Upper lobe of left lung (tissue), 6 donors: ENCODE measurements around the gene AGBL1. TPM values are rescaled to one million over a fixed set of nuclear protein-coding genes. Genes with fewer than 3 reads are reported as not detected.

Source experiments
- ATAC-seq, 2 donors: fragments of 200-7000 bp; cut with Tn5 transposase; one replicate each; pipeline ENCODE4 v1.9.1; 2022; ENCODE audit warnings: mild to moderate bottlenecking in 2 of 2, moderate library complexity in 2 of 2; ENCODE audit not compliant: low FRiP score in 2 of 2
- DNase-seq, 2 donors: peaks; one replicate each; pipeline ENCODE4 v3.0.0-alpha.2; 2019 to 2020
- H3K27ac ChIP-seq, 4 donors: fragments of 200-600 bp; sonication (generic); one replicate each; pipeline ENCODE4 v1.5.1; 2016 to 2019
- H3K27me3 ChIP-seq, 4 donors: fragments of 200-600 bp; sonication (generic); one replicate each; pipeline ENCODE4 v1.5.1; 2017 to 2019
- H3K36me3 ChIP-seq, 4 donors: fragments of 200-600 bp; sonication (generic); one replicate each; pipeline ENCODE4 v1.5.1; 2016 to 2019
- H3K4me1 ChIP-seq, 4 donors: fragments of 200-600 bp; sonication (generic); one replicate each; pipeline ENCODE4 v1.5.1; 2018 to 2019
- H3K4me3 ChIP-seq, 4 donors: fragments of 200-600 bp; sonication (generic); one replicate each; pipeline ENCODE4 v1.5.1; 2017 to 2019; ENCODE audit warnings: mild to moderate bottlenecking in 2 of 4, moderate library complexity in 1 of 4
- H3K9me3 ChIP-seq, 4 donors: fragments of 200-600 bp; sonication (generic); one replicate each; pipeline ENCODE4 v1.5.1; 2018 to 2019
- CTCF ChIP-seq, 6 experiments: fragments of 450-650 bp in 4 of 6; fragments of 200-600 bp in 2 of 6; sonication (generic) in 2 of 6; IDR thresholded peaks; one replicate each; pipeline ENCODE4 v1.5.1; 2016 to 2019; ENCODE audit warnings: antibody characterized with exemption in 6 of 6
- EP300 ChIP-seq, 4 donors: sonication (generic); formaldehyde crosslinking; IDR thresholded peaks; one replicate each; pipeline ENCODE4 v1.5.1; 2017; ENCODE audit warnings: antibody characterized with exemption in 4 of 4, control low read depth in 2 of 4
- POLR2A ChIP-seq, 4 donors: fragments of 450-650 bp; IDR thresholded peaks; one replicate each; pipeline ENCODE4 v1.5.1; 2016 to 2017; ENCODE audit warnings: antibody characterized with exemption in 4 of 4, mild to moderate bottlenecking in 2 of 4
- POLR2AphosphoS5 ChIP-seq, 2 donors: sonication (generic); formaldehyde crosslinking; IDR thresholded peaks; one replicate each; pipeline ENCODE4 v1.5.1; 2017; ENCODE audit warnings: antibody characterized with exemption in 2 of 2
- WGBS, 2 donors: methylation state at CpG; one replicate each; pipeline ENCODE4 v1.1.5; 2017 to 2018; 5-methylcytosine and 5-hydroxymethylcytosine counted together
- total RNA-seq, 6 donors: library from RNA; depleted of rRNA in 4 of 6; stranded (reverse); fragments of >200 nt in 4 of 6; gene quantifications; one replicate each; pipeline versions ENCODE4 v1.1.0 to v1.2.1, GENCODE V29; 2016 to 2021
- donor health status: DM: no; HTN: no; CAD: no; lungs with moderate emphysema.
- donor health status: DM: no; HTN: yes; CAD: no; lungs with severe emphysema.

Gene AGBL1
- total RNA-seq, 6 donors from 2014 or later = 3.1 to 23.0 (median 14.5) TPM

- no peaks in the 10 kb centered on the region for H3K36me3 ChIP-seq
- WGBS, 2 donors = 40 to 51% methylated on average over 4 of the region's 4 CpGs
- no peak for DNase-seq
- H3K9me3 ChIP-seq = no peaks in the 10 kb centered on the region
- H3K4me1 ChIP-seq = no peaks in the 10 kb centered on the region
- no peak overlapping the region for H3K4me3 ChIP-seq
- H3K27me3 ChIP-seq = no peaks in the 10 kb centered on the region
- no peak overlapping the region for H3K27ac ChIP-seq
- no peak for ATAC-seq
- no peak for TF ChIP-seq CTCF (IDR thresholded peaks at IDR 0.05)
- TF ChIP-seq POLR2AphosphoS5 (IDR thresholded peaks at IDR 0.05) = no peak
- TF ChIP-seq POLR2A (IDR thresholded peaks at IDR 0.05) = no peak
These were observed 9.8 kb downstream of the AGBL1 start for GRCh38 chr15:86089422-86089821.

- TF ChIP-seq EP300 (IDR thresholded peaks at IDR 0.05) = no peak
- TF ChIP-seq CTCF (IDR thresholded peaks at IDR 0.05) = no peak
- no peak for TF ChIP-seq POLR2AphosphoS5 (IDR thresholded peaks at IDR 0.05)
- TF ChIP-seq POLR2A (IDR thresholded peaks at IDR 0.05) = no peak
- Histone ChIP-seq H3K27ac (no peak overlapping the region), H3K4me1 (no peaks in the 10 kb centered on the region), H3K27me3 (no peaks in the 10 kb centered on the region), H3K36me3 (no peaks in the 10 kb centered on the region), H3K9me3 (peaks cover 0 to 3% (median 0%) of the 10 kb centered on the region in 4 donors), H3K4me3 (no peak overlapping the region)
- DNase-seq (no peak), ATAC-seq (no peak)
- 87 to 90% methylated on average over 5 of the region's 5 CpGs for WGBS, 2 donors
These were observed 22.1 kb downstream of the AGBL1 start for GRCh38 chr15:86101818-86102217.

GRCh38 chr15:86103825-86104224, 24.2 kb downstream of the AGBL1 start:
- H3K36me3 ChIP-seq = no peaks in the 10 kb centered on the region
- WGBS, 2 donors = 88 to 100% methylated on average over 1 to 2 of the region's 2 CpGs
- DNase-seq (no peak), ATAC-seq (no peak)
- no peak overlapping the region for H3K27ac ChIP-seq
- TF ChIP-seq POLR2AphosphoS5 (IDR thresholded peaks at IDR 0.05) = no peak
- no peak for TF ChIP-seq POLR2A (IDR thresholded peaks at IDR 0.05)
- no peak for TF ChIP-seq EP300 (IDR thresholded peaks at IDR 0.05)
- no peak for TF ChIP-seq CTCF (IDR thresholded peaks at IDR 0.05)
- H3K9me3 ChIP-seq = peaks cover 0 to 3% (median 0%) of the 10 kb centered on the region in 4 donors
- H3K4me3 ChIP-seq = no peak overlapping the region
- no peaks in the 10 kb centered on the region for H3K4me1 ChIP-seq
- H3K27me3 ChIP-seq = no peaks in the 10 kb centered on the region

GRCh38 chr15:86106306-86106705, 26.6 kb downstream of the AGBL1 start:
- H3K36me3 ChIP-seq = no peaks in the 10 kb centered on the region
- DNase-seq = no peak
- H3K27ac ChIP-seq = no peak overlapping the region
- no peak for ATAC-seq
- TF ChIP-seq CTCF (IDR thresholded peaks at IDR 0.05) = no peak
- TF ChIP-seq POLR2AphosphoS5 (IDR thresholded peaks at IDR 0.05) = no peak
- TF ChIP-seq EP300 (IDR thresholded peaks at IDR 0.05) = no peak
- H3K9me3 ChIP-seq = peaks cover 0 to 3% (median 0%) of the 10 kb centered on the region in 4 donors
- 75 to 85% methylated on average over 4 of the region's 4 CpGs for WGBS, 2 donors
- no peaks in the 10 kb centered on the region for H3K4me1 ChIP-seq
- no peaks in the 10 kb centered on the region for H3K27me3 ChIP-seq
- H3K4me3 ChIP-seq = no peak overlapping the region

- ATAC-seq (peak in 1 of 2 donors; percentile 60), DNase-seq (no peak)
- Histone ChIP-seq H3K9me3 (no peaks in the 10 kb centered on the region), H3K27me3 (no peaks in the 10 kb centered on the region), H3K4me3 (no peak overlapping the region), H3K27ac (no peak overlapping the region), H3K4me1 (no peaks in the 10 kb centered on the region), H3K36me3 (no peaks in the 10 kb centered on the region)
- WGBS, 2 donors = 64 to 69% methylated on average over 4 of the region's 4 CpGs
- TF ChIP-seq CTCF (IDR thresholded peaks at IDR 0.05) (no peak), POLR2AphosphoS5 (IDR thresholded peaks at IDR 0.05) (no peak), EP300 (IDR thresholded peaks at IDR 0.05) (no peak), POLR2A (IDR thresholded peaks at IDR 0.05) (no peak)
These were observed 35.6 kb downstream of the AGBL1 start for GRCh38 chr15:86115145-86115801.
